PC-3 (cell line): ENCODE measurements around the gene KIAA2012. TPM values are rescaled to one million over a fixed set of nuclear protein-coding genes. Genes with fewer than 3 reads are reported as not detected.

Source experiments
- ATAC-seq: fragments of 200-7000 bp; cut with Tn5 transposase; 2 replicates; pipeline ENCODE4 v1.9.1; 2020; ENCODE audit warnings: mild to moderate bottlenecking, moderate library complexity
- BruUV-seq: library from RNA; stranded (reverse); fragments of 400-500 nt; replicated peaks from 2 replicates; lab custom pipeline; 2021; lab: Mats Ljungman, UMichigan
- CTCF ChIA-PET: fragments of 300-600 bp; sonication (Branson Sonifier 250); formaldehyde crosslinking; loops from one replicate; lab custom pipeline; 2022; ENCODE audit warnings: antibody characterized with exemption; lab: Charles Lee
- POLR2A ChIA-PET: fragments of 300-600 bp; sonication (Branson Sonifier 250); formaldehyde crosslinking; loops from one replicate; lab custom pipeline; 2022; ENCODE audit warnings: antibody characterized with exemption; ENCODE audit not compliant: unreplicated experiment; lab: Charles Lee
- DNase-seq: peaks from one replicate; pipeline ENCODE4 v3.0.0-alpha.2; 2015
- H2AFZ ChIP-seq: fragments of 300-600 bp; sonication (generic); 2 replicates; pipeline ENCODE4 v1.6.0; 2016; ENCODE audit warnings: antibody characterized with exemption, low read length
- H3F3A ChIP-seq: fragments of 300-600 bp; sonication (generic); one replicate; pipeline ENCODE4 v1.6.0; 2017; ENCODE audit warnings: antibody characterized with exemption, low read length, control low read depth, mild to moderate bottlenecking; ENCODE audit not compliant: unreplicated experiment
- H3K27ac ChIP-seq: fragments of 300-600 bp; sonication (generic); 2 replicates; pipeline ENCODE4 v1.5.1; 2016; ENCODE audit warnings: mild to moderate bottlenecking, low read length
- H3K27me3 ChIP-seq: fragments of 300-600 bp; sonication (generic); 2 replicates; pipeline ENCODE4 v1.6.1; 2016; ENCODE audit warnings: low read length, mixed read lengths
- H3K36me3 ChIP-seq: fragments of 300-600 bp; sonication (generic); 2 replicates; pipeline ENCODE4 v1.6.1; 2016; ENCODE audit warnings: low read depth, mixed run types, low read length, mixed read lengths
- H3K4me1 ChIP-seq: fragments of 300-600 bp; sonication (generic); 2 replicates; pipeline ENCODE4 v1.5.1; 2016; ENCODE audit warnings: low read length; ENCODE audit not compliant: insufficient read depth
- H3K4me2 ChIP-seq: fragments of 300-600 bp; sonication (generic); 2 replicates; pipeline ENCODE4 v1.6.0; 2016; ENCODE audit warnings: low read length
- H3K4me3 ChIP-seq: fragments of 300-600 bp; sonication (generic); 2 replicates; pipeline ENCODE4 v1.5.1; 2016; ENCODE audit warnings: mild to moderate bottlenecking, low read length, mixed read lengths
- H3K79me2 ChIP-seq: fragments of 300-600 bp; sonication (generic); 2 replicates; pipeline ENCODE4 v1.6.1; 2017; ENCODE audit warnings: low read length, mixed read lengths
- H3K9ac ChIP-seq: fragments of 300-600 bp; sonication (generic); 2 replicates; pipeline ENCODE4 v1.6.0; 2016; ENCODE audit warnings: mild to moderate bottlenecking, low read length
- H3K9me2 ChIP-seq: fragments of 300-600 bp; sonication (generic); replicated peaks from 2 replicates; pipeline ENCODE4 v1.6.1; 2016; ENCODE audit warnings: mixed run types, low read length, mixed read lengths
- H3K9me3 ChIP-seq: fragments of 300-600 bp; sonication (generic); 2 replicates; pipeline ENCODE4 v1.6.1; 2016; ENCODE audit warnings: low read length, mixed read lengths
- H4K20me1 ChIP-seq: fragments of 300-600 bp; sonication (generic); 2 replicates; pipeline ENCODE4 v1.6.1; 2016; ENCODE audit warnings: low read length, mixed read lengths
- CTCF ChIP-seq: fragments of 300-600 bp; sonication (generic); conservative IDR thresholded peaks from 2 replicates; pipeline ENCODE4 v1.5.1; 2017; ENCODE audit warnings: antibody characterized with exemption, low read depth, mild to moderate bottlenecking, low read length
- EZH2 ChIP-seq: fragments of 300-600 bp; sonication (generic); IDR thresholded peaks from one replicate; pipeline ENCODE4 v1.6.1; 2017; ENCODE audit warnings: antibody characterized with exemption, mild to moderate bottlenecking, low read length; ENCODE audit not compliant: unreplicated experiment
- EZH2phosphoT487 ChIP-seq: fragments of 300-600 bp; sonication (generic); IDR thresholded peaks from 2 replicates; pipeline ENCODE4 v1.6.1; 2018; ENCODE audit warnings: mild to moderate bottlenecking, antibody characterized with exemption, low read length, borderline replicate concordance
- intact Hi-C: fragments of 100-400 bp; cut with micrococcal nuclease; formaldehyde crosslinking; loops from 2 replicates; pipeline ENCODE4 v1.9.0; 2023
- total RNA-seq: library from RNA; depleted of rRNA; stranded (reverse); fragments of >200 nt; gene quantifications from 2 replicates; pipeline ENCODE4 v1.2.3, GENCODE V29; 2014

Gene KIAA2012
- total RNA-seq, 1 experiment from 2014 or later = not detected

- DNase-seq = no peak
- no peak for TF ChIP-seq EZH2
- TF ChIP-seq CTCF = no peak
- TF ChIP-seq EZH2phosphoT487 = no peak
- intact Hi-C loops = no loop called here
- no peak for ATAC-seq
- H3K79me2 ChIP-seq = no peaks in the 10 kb centered on the region
- H3K9me2 ChIP-seq = no peaks in the 10 kb centered on the region
- H4K20me1 ChIP-seq = no peaks in the 10 kb centered on the region
- H3K4me2 ChIP-seq = peak overlapping the region; percentile 37; the same call in 1 of the 2 replicates
- BruUV-seq = no TSS peak
- 0 out of 2 replicates have a peak overlapping the region, but pooled peaks have one; percentile 18 for H3K4me3 ChIP-seq
- ChIA-PET POLR2A (no interaction called here), CTCF (no interaction called here)
- no peaks in the 10 kb centered on the region for H3K27me3 ChIP-seq
- H3K4me1 ChIP-seq = peaks cover 26% of the 10 kb centered on the region
- H2AFZ ChIP-seq = no peak overlapping the region
- H3K27ac ChIP-seq = no peak overlapping the region
- H3K9ac ChIP-seq = no peak overlapping the region
- no peaks in the 10 kb centered on the region for H3F3A ChIP-seq
- no peaks in the 10 kb centered on the region for H3K36me3 ChIP-seq
- no peaks in the 10 kb centered on the region for H3K9me3 ChIP-seq
Observed at GRCh38 chr2:202037086-202037485, 36.0 kb upstream of the KIAA2012 start.

- no peaks in the 10 kb centered on the region for H4K20me1 ChIP-seq
- CTCF ChIA-PET = no interaction called here
- H2AFZ ChIP-seq = peak overlapping the region; percentile 32; the same call in 1 of the 2 replicates
- peaks cover 28% of the 10 kb centered on the region for H3K4me1 ChIP-seq
- peak overlapping the region; percentile 21; the same call in 1 of the 2 replicates for H3K4me2 ChIP-seq
- no peak overlapping the region for H3K4me3 ChIP-seq
- H3K9me3 ChIP-seq = no peaks in the 10 kb centered on the region
- BruUV-seq = no TSS peak
- intact Hi-C loops = no loop called here
- peak; percentile 33 for DNase-seq
- H3K9ac ChIP-seq = no peak overlapping the region
- TF ChIP-seq EZH2phosphoT487 = no peak
- no peak overlapping the region for H3K27ac ChIP-seq
- POLR2A ChIA-PET = no interaction called here
- no peaks in the 10 kb centered on the region for H3F3A ChIP-seq
- no peaks in the 10 kb centered on the region for H3K36me3 ChIP-seq
- no peak for ATAC-seq
- no peaks in the 10 kb centered on the region for H3K79me2 ChIP-seq
- no peaks in the 10 kb centered on the region for H3K27me3 ChIP-seq
- no peaks in the 10 kb centered on the region for H3K9me2 ChIP-seq
Observed at GRCh38 chr2:202038471-202039277, 34.4 kb upstream of the KIAA2012 start.

GRCh38 chr2:202039278-202040078 lies 33.6 kb upstream of the KIAA2012 start:
- no TSS peak for BruUV-seq
- Histone ChIP-seq H3K4me2 (peak overlapping the region; percentile 21; the same call in 1 of the 2 replicates), H3K79me2 (no peaks in the 10 kb centered on the region), H3K36me3 (no peaks in the 10 kb centered on the region), H3K4me3 (no peak overlapping the region), H3K27me3 (no peaks in the 10 kb centered on the region), H4K20me1 (no peaks in the 10 kb centered on the region), H2AFZ (peak overlapping the region; percentile 32; the same call in 1 of the 2 replicates), H3K27ac (no peak overlapping the region), H3K9me3 (no peaks in the 10 kb centered on the region), H3K9me2 (no peaks in the 10 kb centered on the region), H3K9ac (no peak overlapping the region), H3K4me1 (peaks cover 28% of the 10 kb centered on the region), H3F3A (no peaks in the 10 kb centered on the region)
- ChIA-PET CTCF (no interaction called here), POLR2A (no interaction called here)
- intact Hi-C loops = no loop called here
- DNase-seq (no peak), ATAC-seq (no peak)
- TF ChIP-seq EZH2 (no peak), CTCF (no peak), EZH2phosphoT487 (no peak)
